DOHH2 (cell line): ENCODE results near the gene POLR1C.

Source experiments
- H3F3A ChIP-seq: fragments of 200-600 bp; sonication (generic), shearing (Covaris generic); 2 replicates; pipeline ENCODE4 v1.6.0; 2016; ENCODE audit warnings: antibody characterized with exemption, mild to moderate bottlenecking; ENCODE audit not compliant: control insufficient read depth, insufficient read depth
- H3K27ac ChIP-seq: fragments of 200-600 bp; sonication (generic); 2 replicates; pipeline ENCODE4 v1.5.1; 2014; ENCODE audit warnings: low read depth, mild to moderate bottlenecking, low read length, moderate library complexity
- H3K27me3 ChIP-seq: fragments of 200-600 bp; sonication (generic); 2 replicates; pipeline ENCODE4 v1.6.1; 2014; ENCODE audit warnings: mild to moderate bottlenecking, low read length, mixed read lengths; ENCODE audit not compliant: control insufficient read depth
- H3K36me3 ChIP-seq: fragments of 200-600 bp; sonication (generic); 2 replicates; pipeline ENCODE4 v1.6.1; 2014; ENCODE audit warnings: mild to moderate bottlenecking, low read length, moderate library complexity, mixed read lengths; ENCODE audit not compliant: control insufficient read depth
- H3K4me1 ChIP-seq: fragments of 200-600 bp; sonication (generic); 2 replicates; pipeline ENCODE4 v1.6.1; 2014; ENCODE audit warnings: mild to moderate bottlenecking, low read length, mixed read lengths; ENCODE audit not compliant: control insufficient read depth
- H3K4me2 ChIP-seq: fragments of 200-600 bp; sonication (generic); 2 replicates; pipeline ENCODE4 v1.6.0; 2014; ENCODE audit warnings: mild to moderate bottlenecking, low read length, moderate library complexity
- H3K4me3 ChIP-seq: fragments of 200-600 bp; sonication (generic); 2 replicates; pipeline ENCODE4 v1.5.1; 2014; ENCODE audit warnings: mild to moderate bottlenecking, low read length, mixed read lengths
- H3K79me2 ChIP-seq: fragments of 200-600 bp; sonication (generic); 2 replicates; pipeline ENCODE4 v1.6.1; 2014; ENCODE audit warnings: mild to moderate bottlenecking, low read length, mixed read lengths; ENCODE audit not compliant: control insufficient read depth
- H3K9me2 ChIP-seq: fragments of 200-600 bp; sonication (generic); replicated peaks from 2 replicates; pipeline ENCODE4 v1.6.1; 2014; ENCODE audit warnings: mild to moderate bottlenecking, low read length, mixed read lengths; ENCODE audit not compliant: control insufficient read depth
- H3K9me3 ChIP-seq: fragments of 200-600 bp; sonication (generic); 2 replicates; pipeline ENCODE4 v1.6.1; 2014; ENCODE audit warnings: antibody characterized with exemption, low read length, mixed read lengths; ENCODE audit not compliant: control insufficient read depth, insufficient read depth
- H4K20me1 ChIP-seq: fragments of 200-600 bp; sonication (generic); 2 replicates; pipeline ENCODE4 v1.6.0; 2014; ENCODE audit warnings: low read depth, mild to moderate bottlenecking, antibody characterized with exemption, low read length, moderate library complexity; ENCODE audit not compliant: control insufficient read depth, insufficient read depth
- EZH2phosphoT487 ChIP-seq: fragments of 200-600 bp; sonication (generic); IDR thresholded peaks from 2 replicates; pipeline ENCODE4 v1.6.1; 2017; ENCODE audit warnings: borderline replicate concordance, mild to moderate bottlenecking, antibody characterized with exemption, low read length, moderate library complexity, mixed read lengths
- TF ChIP-seq, protein P1 (sequence below): fragments of 200-600 bp; sonication (generic); IDR thresholded peaks from one replicate; pipeline ENCODE4 v1.5.1; 2014; ENCODE audit warnings: antibody characterized with exemption, mild to moderate bottlenecking, low read depth, low read length; ENCODE audit not compliant: poor library complexity, severe bottlenecking

The POLR1C gene

DNA sequence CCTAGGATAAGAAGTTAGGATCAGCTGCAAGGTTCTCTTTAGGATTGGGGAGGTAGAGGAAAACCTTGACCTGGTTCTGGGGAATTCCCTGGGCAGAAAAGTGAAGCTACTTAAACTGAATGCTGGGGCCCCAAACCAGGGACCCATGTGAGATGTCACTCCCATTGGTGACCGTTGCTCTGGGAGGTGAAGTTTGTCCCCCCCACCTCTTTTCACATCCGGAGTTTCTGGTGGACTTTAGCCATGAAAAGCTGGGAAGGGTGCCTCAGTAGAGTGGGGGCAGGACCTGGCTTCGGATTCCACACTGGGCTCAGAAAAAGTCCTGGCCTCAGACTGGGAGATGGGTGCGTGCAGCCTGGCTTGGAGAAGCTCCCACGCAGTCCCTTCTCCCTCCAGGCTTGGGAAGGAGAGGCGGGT, 26.4 kb upstream of the POLR1C start:
- no peak for TF ChIP-seq EZH2phosphoT487
- TF ChIP-seq, protein P1, sequence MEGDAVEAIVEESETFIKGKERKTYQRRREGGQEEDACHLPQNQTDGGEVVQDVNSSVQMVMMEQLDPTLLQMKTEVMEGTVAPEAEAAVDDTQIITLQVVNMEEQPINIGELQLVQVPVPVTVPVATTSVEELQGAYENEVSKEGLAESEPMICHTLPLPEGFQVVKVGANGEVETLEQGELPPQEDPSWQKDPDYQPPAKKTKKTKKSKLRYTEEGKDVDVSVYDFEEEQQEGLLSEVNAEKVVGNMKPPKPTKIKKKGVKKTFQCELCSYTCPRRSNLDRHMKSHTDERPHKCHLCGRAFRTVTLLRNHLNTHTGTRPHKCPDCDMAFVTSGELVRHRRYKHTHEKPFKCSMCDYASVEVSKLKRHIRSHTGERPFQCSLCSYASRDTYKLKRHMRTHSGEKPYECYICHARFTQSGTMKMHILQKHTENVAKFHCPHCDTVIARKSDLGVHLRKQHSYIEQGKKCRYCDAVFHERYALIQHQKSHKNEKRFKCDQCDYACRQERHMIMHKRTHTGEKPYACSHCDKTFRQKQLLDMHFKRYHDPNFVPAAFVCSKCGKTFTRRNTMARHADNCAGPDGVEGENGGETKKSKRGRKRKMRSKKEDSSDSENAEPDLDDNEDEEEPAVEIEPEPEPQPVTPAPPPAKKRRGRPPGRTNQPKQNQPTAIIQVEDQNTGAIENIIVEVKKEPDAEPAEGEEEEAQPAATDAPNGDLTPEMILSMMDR = no peak
- Histone ChIP-seq H3K4me1 (no peaks in the 10 kb centered on the region), H3K9me3 (no peaks in the 10 kb centered on the region), H3K9me2 (no peaks in the 10 kb centered on the region), H3K36me3 (no peaks in the 10 kb centered on the region), H3K4me3 (no peak overlapping the region), H3K27me3 (no peaks in the 10 kb centered on the region), H3F3A (no peaks in the 10 kb centered on the region), H3K79me2 (peaks cover 17% of the 10 kb centered on the region), H3K27ac (no peak overlapping the region), H3K4me2 (no peak overlapping the region), H4K20me1 (no peaks in the 10 kb centered on the region)

DNA sequence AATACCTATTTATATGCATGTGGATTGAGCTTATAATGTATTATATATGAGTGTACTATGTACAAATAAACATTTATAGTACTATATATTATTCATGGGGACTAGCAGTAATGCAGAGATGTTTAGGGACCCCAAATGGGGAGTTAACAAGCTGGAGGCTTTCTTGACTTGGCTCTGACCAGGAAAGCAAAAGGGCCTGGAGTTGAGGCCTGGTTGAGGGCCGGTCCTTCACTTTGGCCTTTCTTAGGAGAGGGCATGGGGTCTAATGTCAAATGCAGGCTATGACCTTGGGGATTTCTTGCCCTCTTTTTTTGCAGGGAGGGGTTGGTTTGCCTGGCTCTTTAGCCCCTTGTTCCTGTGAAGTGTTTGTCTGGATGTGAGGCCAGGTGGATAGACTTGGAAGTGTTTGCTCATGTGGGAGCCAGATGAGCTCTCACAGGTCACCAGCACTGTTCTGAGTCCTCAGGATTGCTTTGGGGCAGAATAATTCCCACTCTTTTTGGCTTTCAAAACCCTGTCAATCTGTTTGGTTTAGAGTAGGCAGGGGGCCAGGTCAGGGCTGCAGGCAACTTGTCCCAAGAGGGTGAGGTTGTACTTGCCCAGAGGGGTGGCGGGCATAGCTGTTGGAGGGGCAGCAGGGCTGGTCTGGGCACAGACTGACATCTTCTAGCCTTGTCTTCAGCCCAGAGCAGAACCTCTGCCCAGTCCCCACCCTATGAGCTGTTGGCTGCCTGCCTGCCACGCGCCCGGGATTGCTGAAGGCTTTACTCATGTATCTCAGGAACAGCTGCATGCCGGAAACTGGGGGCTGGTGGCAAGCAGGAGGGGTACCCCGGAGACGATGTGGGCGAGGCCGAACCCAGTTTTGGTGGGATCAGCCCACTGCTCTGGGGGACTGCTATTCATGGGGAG, 24.9 kb upstream of the POLR1C start:
- H3K4me2 ChIP-seq = no peak overlapping the region
- no peaks in the 10 kb centered on the region for H3F3A ChIP-seq
- no peaks in the 10 kb centered on the region for H3K4me1 ChIP-seq
- no peak for TF ChIP-seq EZH2phosphoT487
- TF ChIP-seq, protein P1 = no peak
- H3K9me3 ChIP-seq = no peaks in the 10 kb centered on the region
- H4K20me1 ChIP-seq = no peaks in the 10 kb centered on the region
- H3K9me2 ChIP-seq = no peaks in the 10 kb centered on the region
- peaks cover 12% of the 10 kb centered on the region for H3K79me2 ChIP-seq
- H3K4me3 ChIP-seq = no peak overlapping the region
- H3K36me3 ChIP-seq = peaks cover under 1% of the 10 kb centered on the region; the same call in 1 of the 2 replicates
- H3K27ac ChIP-seq = no peak overlapping the region
- H3K27me3 ChIP-seq = no peaks in the 10 kb centered on the region

DNA sequence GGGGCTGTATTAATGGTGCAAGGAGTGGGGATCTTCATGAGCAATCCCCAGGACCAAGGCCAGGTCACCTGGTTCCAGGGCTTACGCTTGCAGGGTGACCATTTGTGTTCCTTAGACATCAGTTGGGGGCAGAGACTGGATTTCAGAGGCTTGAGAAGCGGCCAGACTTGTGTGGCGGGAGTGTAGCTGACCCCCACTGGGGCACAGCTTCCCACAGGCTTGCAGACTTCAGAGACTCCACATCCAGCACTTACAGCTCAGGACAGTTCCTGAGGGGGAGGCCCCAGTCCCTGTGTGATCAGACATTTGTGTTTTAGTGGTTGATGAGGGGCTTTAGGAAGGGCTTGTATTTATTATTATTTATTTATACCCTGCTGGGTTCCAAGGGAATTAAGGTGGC, 24.2 kb upstream of the POLR1C start:
- no peak for TF ChIP-seq EZH2phosphoT487
- TF ChIP-seq, protein P1 = no peak
- Histone ChIP-seq H3F3A (no peaks in the 10 kb centered on the region), H3K9me3 (no peaks in the 10 kb centered on the region), H3K4me3 (no peak overlapping the region), H4K20me1 (no peaks in the 10 kb centered on the region), H3K36me3 (peaks cover 7% of the 10 kb centered on the region; the same call in 1 of the 2 replicates), H3K4me1 (no peaks in the 10 kb centered on the region), H3K27ac (no peak overlapping the region), H3K9me2 (no peaks in the 10 kb centered on the region), H3K79me2 (peaks cover 9% of the 10 kb centered on the region), H3K4me2 (no peak overlapping the region), H3K27me3 (no peaks in the 10 kb centered on the region)
